PC-3 (cell line): ENCODE data around the gene AKAP6.

Experiments used
- CTCF ChIP-seq: fragments of 300-600 bp; sonication (generic); conservative IDR thresholded peaks from 2 replicates; pipeline ENCODE4 v1.5.1; 2017; ENCODE audit warnings: antibody characterized with exemption, low read depth, mild to moderate bottlenecking, low read length
- EZH2 ChIP-seq: fragments of 300-600 bp; sonication (generic); IDR thresholded peaks from one replicate; pipeline ENCODE4 v1.6.1; 2017; ENCODE audit warnings: antibody characterized with exemption, mild to moderate bottlenecking, low read length; ENCODE audit not compliant: unreplicated experiment
- EZH2phosphoT487 ChIP-seq: fragments of 300-600 bp; sonication (generic); IDR thresholded peaks from 2 replicates; pipeline ENCODE4 v1.6.1; 2018; ENCODE audit warnings: mild to moderate bottlenecking, antibody characterized with exemption, low read length, borderline replicate concordance

DNA sequence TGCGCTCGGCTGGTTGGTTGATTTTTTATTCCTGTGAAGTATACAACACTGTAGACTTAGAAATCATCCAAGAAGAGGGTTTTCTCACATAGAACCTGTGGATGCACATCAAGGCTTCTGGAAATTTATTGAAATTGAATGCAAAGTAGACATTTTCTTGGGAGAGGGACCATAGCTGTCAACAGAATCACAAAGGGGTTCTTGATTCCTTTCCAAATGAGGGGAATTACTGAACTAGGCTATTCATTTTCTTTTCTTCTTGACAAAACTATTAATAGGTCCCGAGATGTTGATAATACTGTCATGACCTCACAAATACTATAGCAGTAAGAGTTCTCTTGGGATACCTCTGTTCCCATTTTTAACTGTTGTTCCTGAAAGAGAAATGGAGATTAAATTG is 73.9 kb downstream of the AKAP6 start:
- TF ChIP-seq CTCF (no peak), EZH2 (no peak), EZH2phosphoT487 (no peak)
